A673 (cell line): Measurements from ENCODE around the gene TBX1. TPM values are rescaled to one million over a fixed set of nuclear protein-coding genes. Genes with fewer than 3 reads are reported as not detected.

Source experiments
- BruUV-seq: library from RNA; stranded (reverse); fragments of 400-500 nt; replicated peaks from 2 replicates; lab custom pipeline; 2021; lab: Mats Ljungman, UMichigan
- CTCF ChIA-PET: fragments of 300-600 bp; sonication (Branson Sonifier 250); formaldehyde crosslinking; loops from one replicate; lab custom pipeline; 2022; ENCODE audit warnings: antibody characterized with exemption; lab: Charles Lee
- POLR2A ChIA-PET: fragments of 300-600 bp; sonication (Branson Sonifier 250); formaldehyde crosslinking; loops from one replicate; lab custom pipeline; 2022; ENCODE audit warnings: antibody characterized with exemption; ENCODE audit not compliant: low non-redundant PET; lab: Charles Lee
- DNase-seq: peaks from one replicate; pipeline ENCODE4 v3.0.0-alpha.2; 2015; ENCODE audit warnings: low spot score
- H3K27ac ChIP-seq: fragments of 200-600 bp; sonication (generic); 2 replicates; pipeline ENCODE4 v1.5.1; 2016; ENCODE audit warnings: mixed run types, low read depth, mild to moderate bottlenecking, mixed read lengths, antibody characterized with exemption, low read length; ENCODE audit not compliant: poor library complexity, severe bottlenecking
- H3K27me3 ChIP-seq: fragments of 200-600 bp; sonication (generic); replicated peaks from 2 replicates; pipeline ENCODE4 v1.6.1; 2017; ENCODE audit warnings: mixed run types, low read depth, mild to moderate bottlenecking, mixed read lengths, antibody characterized with exemption, low read length; ENCODE audit not compliant: insufficient read depth, poor library complexity
- H3K36me3 ChIP-seq: fragments of 200-600 bp; sonication (generic); 2 replicates; pipeline ENCODE4 v1.6.1; 2016; ENCODE audit warnings: mixed run types, mild to moderate bottlenecking, mixed read lengths, antibody characterized with exemption, low read length; ENCODE audit not compliant: insufficient read depth, poor library complexity, severe bottlenecking
- H3K4me1 ChIP-seq: fragments of 200-600 bp; sonication (generic); 2 replicates; pipeline ENCODE4 v1.6.1; 2017; ENCODE audit warnings: mixed run types, mild to moderate bottlenecking, mixed read lengths, antibody characterized with exemption, low read length; ENCODE audit not compliant: insufficient read depth, poor library complexity, severe bottlenecking
- H3K4me3 ChIP-seq: fragments of 200-600 bp; sonication (generic); 2 replicates; pipeline ENCODE4 v1.5.1; 2016; ENCODE audit warnings: low read depth, mixed run types, mild to moderate bottlenecking, mixed read lengths, low read length; ENCODE audit not compliant: poor library complexity, severe bottlenecking
- H3K9me3 ChIP-seq: fragments of 200-600 bp; sonication (generic); 2 replicates; pipeline ENCODE4 v1.6.1; 2016; ENCODE audit warnings: mixed run types, low read depth, mild to moderate bottlenecking, mixed read lengths, antibody characterized with exemption, low read length; ENCODE audit not compliant: poor library complexity, severe bottlenecking
- EZH2 ChIP-seq: fragments of 200-600 bp; sonication (generic); IDR thresholded peaks from 2 replicates; pipeline ENCODE4 v1.6.1; 2017; ENCODE audit warnings: borderline replicate concordance, low read depth, mild to moderate bottlenecking, mixed read lengths, antibody characterized with exemption, low read length; ENCODE audit not compliant: poor library complexity, severe bottlenecking
- intact Hi-C: fragments of 100-400 bp; cut with micrococcal nuclease; formaldehyde crosslinking; loops from one replicate; pipeline ENCODE4 v1.10.0; 2022; ENCODE audit not compliant: unreplicated experiment
- total RNA-seq: library from RNA; stranded (reverse); gene quantifications from 2 replicates; pipeline ENCODE4 v1.2.3, GENCODE V29; 2021
- TF ChIP-seq, protein P1 (sequence below): fragments of 300-800, 200-600 bp; sonication (generic); conservative IDR thresholded peaks from 2 replicates; pipeline ENCODE4 v1.5.1; 2017; ENCODE audit warnings: low read depth, mild to moderate bottlenecking, antibody characterized with exemption, low read length, moderate library complexity, mixed read lengths

TBX1 gene
- total RNA-seq, 1 experiment from 2014 or later, result 3.6 TPM

DNA sequence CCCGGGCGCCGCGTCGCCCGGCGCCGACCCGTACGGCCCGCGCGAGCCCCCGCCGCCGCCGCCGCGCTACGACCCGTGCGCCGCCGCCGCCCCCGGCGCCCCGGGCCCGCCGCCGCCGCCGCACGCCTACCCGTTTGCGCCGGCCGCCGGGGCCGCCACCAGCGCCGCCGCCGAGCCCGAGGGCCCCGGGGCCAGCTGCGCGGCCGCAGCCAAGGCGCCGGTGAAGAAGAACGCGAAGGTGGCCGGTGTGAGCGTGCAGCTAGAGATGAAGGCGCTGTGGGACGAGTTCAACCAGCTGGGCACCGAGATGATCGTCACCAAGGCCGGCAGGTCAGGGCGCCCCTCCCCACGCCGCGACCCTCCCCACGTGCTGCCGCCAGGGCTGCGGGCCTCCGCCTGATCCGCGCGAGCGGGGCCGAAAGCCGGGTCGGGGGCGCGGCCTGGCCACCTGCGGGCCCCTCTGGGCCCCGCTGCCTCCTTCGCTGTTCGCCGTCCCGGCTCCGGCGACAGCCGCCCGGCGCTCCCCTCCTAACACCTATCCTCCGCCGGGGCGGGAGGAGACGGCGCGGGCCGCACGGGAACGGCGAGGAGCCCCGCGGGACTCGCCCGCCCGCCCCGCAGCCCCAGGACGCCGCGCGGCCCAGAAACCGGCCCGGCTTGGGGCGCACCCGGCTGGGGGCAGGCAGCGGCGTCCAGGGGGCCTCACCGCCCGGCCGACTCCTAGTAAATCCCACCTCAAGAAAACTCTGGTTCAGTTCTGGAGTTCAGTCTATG, 560 bp downstream of the TBX1 start:
- H3K36me3 ChIP-seq, result no peaks in the 10 kb centered on the region
- H3K9me3 ChIP-seq, result no peaks in the 10 kb centered on the region
- peaks cover 14% of the 10 kb centered on the region for H3K4me1 ChIP-seq
- peak overlapping the region; percentile 31 for H3K4me3 ChIP-seq
- intact Hi-C loops, result no loop called here
- no peak for DNase-seq
- ChIA-PET CTCF (no interaction called here), POLR2A (no interaction called here)
- no TSS peak for BruUV-seq
- peaks cover 45% of the 10 kb centered on the region for H3K27me3 ChIP-seq
- no peak overlapping the region for H3K27ac ChIP-seq
- no peak for TF ChIP-seq EZH2
- TF ChIP-seq, protein P1, sequence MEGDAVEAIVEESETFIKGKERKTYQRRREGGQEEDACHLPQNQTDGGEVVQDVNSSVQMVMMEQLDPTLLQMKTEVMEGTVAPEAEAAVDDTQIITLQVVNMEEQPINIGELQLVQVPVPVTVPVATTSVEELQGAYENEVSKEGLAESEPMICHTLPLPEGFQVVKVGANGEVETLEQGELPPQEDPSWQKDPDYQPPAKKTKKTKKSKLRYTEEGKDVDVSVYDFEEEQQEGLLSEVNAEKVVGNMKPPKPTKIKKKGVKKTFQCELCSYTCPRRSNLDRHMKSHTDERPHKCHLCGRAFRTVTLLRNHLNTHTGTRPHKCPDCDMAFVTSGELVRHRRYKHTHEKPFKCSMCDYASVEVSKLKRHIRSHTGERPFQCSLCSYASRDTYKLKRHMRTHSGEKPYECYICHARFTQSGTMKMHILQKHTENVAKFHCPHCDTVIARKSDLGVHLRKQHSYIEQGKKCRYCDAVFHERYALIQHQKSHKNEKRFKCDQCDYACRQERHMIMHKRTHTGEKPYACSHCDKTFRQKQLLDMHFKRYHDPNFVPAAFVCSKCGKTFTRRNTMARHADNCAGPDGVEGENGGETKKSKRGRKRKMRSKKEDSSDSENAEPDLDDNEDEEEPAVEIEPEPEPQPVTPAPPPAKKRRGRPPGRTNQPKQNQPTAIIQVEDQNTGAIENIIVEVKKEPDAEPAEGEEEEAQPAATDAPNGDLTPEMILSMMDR, result no peak

DNA sequence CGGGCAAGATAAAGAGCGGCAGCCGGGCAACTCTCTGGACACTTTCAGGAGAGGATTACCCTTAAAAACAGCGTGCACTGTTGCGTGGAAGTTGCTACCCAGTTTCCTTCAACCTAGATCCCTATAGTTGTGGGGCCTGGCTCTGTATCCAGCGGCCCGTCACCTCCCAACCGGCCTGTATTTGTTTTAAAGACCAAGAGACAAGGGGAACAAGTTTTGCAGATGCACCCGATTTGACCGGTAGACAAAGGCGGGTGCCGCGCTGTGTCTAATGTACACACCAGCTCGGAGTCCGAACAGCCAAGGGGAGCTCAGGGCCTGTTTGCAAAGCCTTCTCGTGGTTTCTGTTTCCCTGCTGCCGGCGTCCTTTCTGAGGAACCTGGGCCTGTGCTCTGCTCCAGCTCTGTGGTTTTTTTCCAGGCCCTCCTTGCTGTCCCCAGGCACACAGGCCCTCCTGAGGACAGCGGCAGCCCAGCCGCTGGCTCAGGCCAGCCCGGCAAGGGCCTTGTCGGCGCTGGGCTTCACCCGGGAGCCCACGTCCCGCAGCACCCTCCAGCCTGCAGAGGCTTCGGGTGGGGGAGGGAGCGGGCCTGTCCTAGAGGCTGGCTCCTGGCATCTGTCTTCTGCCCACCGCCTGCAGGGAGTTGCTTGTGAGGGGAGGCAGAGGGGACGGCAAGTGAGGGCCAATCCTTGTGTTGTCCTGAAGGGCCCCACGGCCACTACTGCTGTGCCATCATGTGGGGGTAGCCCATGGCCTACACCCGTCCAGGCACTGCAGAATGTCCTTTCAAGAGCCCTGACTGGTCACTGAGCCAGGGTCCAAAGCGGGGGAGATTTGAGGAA, 1.4 kb downstream of the TBX1 start:
- Histone ChIP-seq H3K9me3 (no peaks in the 10 kb centered on the region), H3K36me3 (no peaks in the 10 kb centered on the region), H3K27me3 (peaks cover 45% of the 10 kb centered on the region), H3K4me3 (no peak overlapping the region), H3K27ac (no peak overlapping the region), H3K4me1 (peaks cover 6% of the 10 kb centered on the region)
- TF ChIP-seq EZH2, result no peak
- TF ChIP-seq, protein P1, result no peak
- CTCF ChIA-PET, result no interaction called here
- POLR2A ChIA-PET, result no interaction called here
- intact Hi-C loops, result no loop called here
- DNase-seq, result no peak
- no TSS peak for BruUV-seq

DNA sequence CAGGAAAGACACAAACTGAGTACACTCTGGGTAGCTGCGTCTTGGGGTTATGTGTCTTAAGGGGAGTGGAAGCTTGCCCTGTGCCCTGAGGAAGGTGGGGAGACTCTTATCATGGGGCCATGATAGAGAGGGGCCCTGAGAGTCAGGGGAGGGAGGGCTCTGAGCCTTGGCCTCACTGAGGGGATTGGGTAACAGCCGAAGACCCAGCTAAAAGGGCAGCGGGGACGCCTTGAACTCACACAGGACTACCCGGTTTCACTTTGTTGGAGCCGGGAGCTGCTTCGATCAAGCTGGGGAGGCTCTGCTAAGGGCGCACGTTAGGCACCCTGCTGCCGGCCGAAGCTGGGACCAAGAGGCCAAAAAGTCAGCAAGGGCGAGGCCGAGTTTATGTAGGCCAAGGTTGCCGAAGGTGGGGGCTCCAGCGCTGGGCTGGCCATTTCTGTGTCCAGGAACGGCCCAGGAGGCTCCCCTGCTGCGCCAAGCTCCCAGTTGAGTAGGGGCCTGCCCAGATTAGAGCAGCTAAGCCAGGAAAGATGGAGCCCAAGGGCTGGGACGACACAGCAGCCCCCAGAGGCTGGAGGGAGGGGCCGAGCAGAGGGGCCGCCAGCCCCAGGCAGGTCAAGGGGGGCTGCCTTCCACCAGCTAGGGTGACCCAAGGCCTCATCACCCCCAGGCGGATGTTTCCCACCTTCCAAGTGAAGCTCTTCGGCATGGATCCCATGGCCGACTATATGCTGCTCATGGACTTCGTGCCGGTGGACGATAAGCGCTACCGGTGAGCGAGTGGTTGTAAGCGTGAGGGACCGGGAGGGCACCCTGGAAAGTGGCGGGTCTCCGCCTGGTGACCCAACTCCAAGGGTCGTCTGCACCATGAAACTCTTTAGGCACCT, 2.2 kb downstream of the TBX1 start:
- BruUV-seq, result no TSS peak
- intact Hi-C loops, result no loop called here
- POLR2A ChIA-PET, result no interaction called here

More for the DNA sequence above, 2.2 kb downstream of the TBX1 start:
- Histone ChIP-seq H3K27ac (no peak overlapping the region), H3K4me3 (no peak overlapping the region), H3K36me3 (no peaks in the 10 kb centered on the region), H3K27me3 (peaks cover 45% of the 10 kb centered on the region), H3K4me1 (peaks cover 4% of the 10 kb centered on the region), H3K9me3 (no peaks in the 10 kb centered on the region)
- no peak for DNase-seq
- no peak for TF ChIP-seq EZH2
- TF ChIP-seq, protein P1, result no peak
- CTCF ChIA-PET, result no interaction called here
